Activated T-cell treated with anti-CD3 and anti-CD28 coated beads, Interleukin-2, amount 50 U/mL, for 72 hours (primary cell): ENCODE results near the gene ANKH. TPM values are rescaled to one million over a fixed set of nuclear protein-coding genes. Genes with fewer than 3 reads are reported as not detected.
"Not testable (repeated sequence)": the region's sequence is repeated elsewhere in the genome, so short reads cannot be mapped to it uniquely, and the experiment has no call there.

Experiments used
- ATAC-seq, 2 donors: fragments of 150-1000 bp; cut with Tn5 transposase; replicated peaks in 1 of 2; 2 replicates each; pipeline ENCODE4 v1.10.0; 2021; ENCODE audit warnings: moderate library complexity in 2 of 2, mild to moderate bottlenecking in 1 of 2
- DNase-seq, 2 donors: peaks; one replicate each; pipeline ENCODE4 v3.0.0; 2021 to 2022; ENCODE audit warnings: mixed read lengths in 1 of 2
- H3K27ac Mint-ChIP-seq: one replicate; pipeline ENCODE4 v1.8.0; 2022; ENCODE audit warnings: mild to moderate bottlenecking, moderate library complexity, mixed read lengths
- H3K27me3 Mint-ChIP-seq: one replicate; pipeline ENCODE4 v1.8.0; 2022; ENCODE audit warnings: low read depth, mixed read lengths
- H3K36me3 Mint-ChIP-seq, 2 donors: one replicate each; pipeline ENCODE4 v1.8.0; 2022; ENCODE audit warnings: mixed read lengths in 2 of 2, mild to moderate bottlenecking in 1 of 2; ENCODE audit not compliant: insufficient read depth in 2 of 2
- H3K4me1 Mint-ChIP-seq: one replicate; pipeline ENCODE4 v1.8.0; 2022; ENCODE audit warnings: low read depth, mixed read lengths
- H3K4me3 Mint-ChIP-seq, 2 donors: one replicate each; pipeline ENCODE4 v1.8.0; 2022; ENCODE audit warnings: mild to moderate bottlenecking in 2 of 2, mixed read lengths in 2 of 2, moderate library complexity in 2 of 2
- H3K9me3 Mint-ChIP-seq, 2 donors: one replicate each; pipeline ENCODE4 v1.8.0; 2022; ENCODE audit warnings: mixed read lengths in 2 of 2
- total RNA-seq, 2 donors: library from RNA; stranded (reverse); gene quantifications; one replicate each; pipeline ENCODE4 v1.2.3, GENCODE V29; 2022

ANKH gene
- total RNA-seq, 2 donors from 2014 or later: 86.3 to 103 TPM

- peak overlapping the region; percentile 83 to 85 for H3K4me3 Mint-ChIP-seq
- DNase-seq: peak; percentile 84 to 89
- peak; percentile 97 for ATAC-seq
- no peaks in the 10 kb centered on the region for H3K9me3 Mint-ChIP-seq
- H3K27ac Mint-ChIP-seq: peak overlapping the region; percentile 47
- no peaks in the 10 kb centered on the region for H3K27me3 Mint-ChIP-seq
- peaks cover 1 to 8% of the 10 kb centered on the region in 2 donors for H3K36me3 Mint-ChIP-seq
- H3K4me1 Mint-ChIP-seq: peaks cover 56% of the 10 kb centered on the region
These were observed 62.0 kb downstream of the ANKH start for GRCh38 chr5:14809369-14810155.

GRCh38 chr5:14807471-14807870 lies 64.1 kb downstream of the ANKH start:
- no peaks in the 10 kb centered on the region for H3K27me3 Mint-ChIP-seq
- H3K9me3 Mint-ChIP-seq: no peaks in the 10 kb centered on the region
- DNase-seq (no peak), ATAC-seq (no peak)
- H3K36me3 Mint-ChIP-seq: peaks cover 3 to 11% of the 10 kb centered on the region in 2 donors
- no peak overlapping the region for H3K4me3 Mint-ChIP-seq
- H3K27ac Mint-ChIP-seq: no peak overlapping the region
- H3K4me1 Mint-ChIP-seq: peaks cover 45% of the 10 kb centered on the region

GRCh38 chr5:14806456-14806855 lies 65.1 kb downstream of the ANKH start:
- Mint-ChIP-seq H3K27ac (no peak overlapping the region), H3K9me3 (no peaks in the 10 kb centered on the region), H3K36me3 (peaks cover 3 to 11% of the 10 kb centered on the region in 2 donors), H3K27me3 (no peaks in the 10 kb centered on the region), H3K4me3 (no peak overlapping the region), H3K4me1 (peaks cover 48% of the 10 kb centered on the region)
- no peak for ATAC-seq
- DNase-seq: no peak

- Mint-ChIP-seq H3K4me1 (peaks cover 27% of the 10 kb centered on the region), H3K27ac (no peak overlapping the region), H3K36me3 (peaks cover 3 to 10% of the 10 kb centered on the region in 2 donors), H3K4me3 (no peak overlapping the region), H3K27me3 (no peaks in the 10 kb centered on the region), H3K9me3 (no peaks in the 10 kb centered on the region)
- DNase-seq (no peak), ATAC-seq (no peak)
These were observed 69.0 kb downstream of the ANKH start for GRCh38 chr5:14802541-14802940.

GRCh38 chr5:14801792-14802191 lies 69.8 kb downstream of the ANKH start:
- DNase-seq (no peak), ATAC-seq (no peak)
- no peaks in the 10 kb centered on the region for H3K27me3 Mint-ChIP-seq
- no peak overlapping the region for H3K4me3 Mint-ChIP-seq
- H3K4me1 Mint-ChIP-seq: peaks cover 27% of the 10 kb centered on the region
- H3K9me3 Mint-ChIP-seq: no peaks in the 10 kb centered on the region
- no peak overlapping the region for H3K27ac Mint-ChIP-seq
- peaks cover 3 to 10% of the 10 kb centered on the region in 2 donors for H3K36me3 Mint-ChIP-seq

GRCh38 chr5:14797385-14797784 lies 74.2 kb downstream of the ANKH start:
- H3K36me3 Mint-ChIP-seq, H3K27me3 Mint-ChIP-seq, H3K4me3 Mint-ChIP-seq, DNase-seq, H3K9me3 Mint-ChIP-seq, H3K27ac Mint-ChIP-seq, ATAC-seq: not testable (repeated sequence)
- peaks cover 23% of the 10 kb centered on the region for H3K4me1 Mint-ChIP-seq

- H3K27ac Mint-ChIP-seq: no peak overlapping the region
- H3K4me3 Mint-ChIP-seq: no peak overlapping the region
- no peaks in the 10 kb centered on the region for H3K27me3 Mint-ChIP-seq
- no peaks in the 10 kb centered on the region for H3K9me3 Mint-ChIP-seq
- ATAC-seq (peak in 1 of 2 donors; percentile 30), DNase-seq (no peak)
- H3K36me3 Mint-ChIP-seq: peaks cover 2 to 16% of the 10 kb centered on the region in 2 donors
- H3K4me1 Mint-ChIP-seq: peaks cover 29% of the 10 kb centered on the region
These were observed 76.9 kb downstream of the ANKH start for GRCh38 chr5:14794583-14795230.

DNA sequence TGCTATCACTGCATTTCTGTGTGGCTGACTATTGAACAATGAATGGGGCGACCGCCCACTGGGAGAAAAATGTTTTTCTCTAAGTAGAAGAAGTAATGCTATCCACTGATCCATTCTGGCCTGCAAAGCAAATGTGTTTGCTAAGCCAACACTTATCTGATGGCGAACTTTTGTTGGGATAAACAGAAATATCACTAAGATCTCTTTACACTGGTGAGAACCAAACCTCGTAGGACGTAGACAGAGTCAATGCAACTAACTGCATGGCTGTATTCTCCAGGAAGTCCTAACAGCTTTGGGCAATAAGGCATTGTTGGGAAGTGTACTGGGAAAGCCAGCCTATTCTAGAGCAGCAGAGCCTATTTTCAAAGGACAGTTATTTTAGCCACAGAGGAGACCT lies 77.7 kb downstream of the ANKH start:
- H3K27ac Mint-ChIP-seq: no peak overlapping the region
- no peaks in the 10 kb centered on the region for H3K9me3 Mint-ChIP-seq
- DNase-seq (no peak), ATAC-seq (no peak)
- no peaks in the 10 kb centered on the region for H3K27me3 Mint-ChIP-seq
- H3K4me1 Mint-ChIP-seq: peaks cover 29% of the 10 kb centered on the region
- H3K4me3 Mint-ChIP-seq: no peak overlapping the region
- H3K36me3 Mint-ChIP-seq: peaks cover 2 to 16% of the 10 kb centered on the region in 2 donors

DNA sequence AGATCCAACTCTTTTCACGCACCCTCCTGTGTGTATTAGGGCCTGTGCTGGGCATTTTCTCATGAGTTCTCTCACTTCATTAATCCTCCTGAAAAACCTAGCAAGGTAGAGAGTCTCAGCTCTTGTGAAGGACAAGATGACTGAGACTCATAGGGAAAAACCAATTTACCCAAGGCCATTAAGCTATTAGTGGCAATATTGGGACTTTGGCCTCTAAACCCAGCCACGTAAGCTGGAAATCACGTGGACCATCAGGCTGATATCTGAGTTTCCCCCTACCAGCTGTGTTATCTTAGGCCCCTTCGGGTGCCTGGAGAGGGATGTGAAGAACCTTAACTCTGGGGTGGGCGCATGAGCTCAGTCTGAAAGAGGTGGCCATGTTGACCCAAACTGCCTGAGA lies 80.7 kb downstream of the ANKH start:
- DNase-seq (no peak), ATAC-seq (no peak)
- H3K27ac Mint-ChIP-seq: no peak overlapping the region
- peaks cover 2 to 15% of the 10 kb centered on the region in 2 donors for H3K36me3 Mint-ChIP-seq
- H3K4me1 Mint-ChIP-seq: peaks cover 18% of the 10 kb centered on the region
- no peaks in the 10 kb centered on the region for H3K9me3 Mint-ChIP-seq
- H3K27me3 Mint-ChIP-seq: no peaks in the 10 kb centered on the region
- no peak overlapping the region for H3K4me3 Mint-ChIP-seq

DNA sequence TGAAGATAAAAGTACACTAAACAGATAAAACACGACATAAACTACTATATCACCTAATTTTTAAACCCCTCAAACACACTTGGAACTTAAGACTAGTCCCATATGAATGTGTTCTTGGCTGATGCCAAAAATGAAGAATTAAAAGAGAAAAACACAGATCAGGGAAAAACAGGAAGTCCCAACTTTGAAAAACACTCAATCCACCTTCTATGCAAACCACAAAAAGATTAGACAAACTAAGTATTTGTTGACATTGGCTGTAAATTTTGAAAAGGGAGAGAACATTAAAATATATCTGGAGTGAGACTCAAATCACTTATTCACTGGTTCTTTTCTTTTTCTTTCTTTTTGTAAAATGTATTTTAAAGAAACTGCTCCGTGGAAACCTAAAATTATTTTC lies 81.4 kb downstream of the ANKH start:
- Mint-ChIP-seq H3K9me3 (no peaks in the 10 kb centered on the region), H3K27ac (peak overlapping the region; percentile 27), H3K4me1 (peaks cover 18% of the 10 kb centered on the region), H3K4me3 (no peak overlapping the region), H3K27me3 (no peaks in the 10 kb centered on the region), H3K36me3 (peaks cover 2 to 15% of the 10 kb centered on the region in 2 donors)
- ATAC-seq (no peak), DNase-seq (no peak)

GRCh38 chr5:14787801-14788579 lies 83.6 kb downstream of the ANKH start:
- Mint-ChIP-seq H3K4me3 (no peak overlapping the region), H3K27me3 (no peaks in the 10 kb centered on the region), H3K36me3 (peaks cover 2 to 11% of the 10 kb centered on the region in 2 donors), H3K9me3 (no peaks in the 10 kb centered on the region), H3K4me1 (peaks cover 26% of the 10 kb centered on the region), H3K27ac (no peak overlapping the region)
- ATAC-seq (no peak), DNase-seq (no peak)

DNA sequence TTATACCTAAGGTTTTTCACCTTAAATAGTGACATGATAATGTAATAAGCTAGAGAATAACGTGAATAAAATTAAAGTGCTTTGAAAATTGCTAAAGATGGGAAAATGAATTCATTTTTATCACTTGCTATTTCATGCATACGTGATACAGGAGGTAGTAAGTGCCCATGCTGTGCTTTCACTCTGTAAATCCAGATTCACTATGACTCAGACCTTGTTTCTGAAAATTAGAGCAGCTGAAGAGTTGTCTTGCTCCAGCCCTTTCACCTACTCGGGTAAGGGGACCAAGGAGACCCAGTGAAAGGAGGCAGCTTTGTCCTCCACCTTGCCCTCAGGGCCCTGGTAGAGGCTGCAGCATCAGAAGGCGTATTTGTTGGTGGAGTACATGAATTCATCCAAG lies 87.9 kb downstream of the ANKH start:
- peak; percentile 5 to 15 for DNase-seq
- ATAC-seq: peak; percentile 85 to 93
- Mint-ChIP-seq H3K27me3 (no peaks in the 10 kb centered on the region), H3K4me3 (peak overlapping the region in 1 of 2 donors; percentile 36), H3K36me3 (peaks cover 2 to 8% of the 10 kb centered on the region in 2 donors), H3K27ac (peak overlapping the region; percentile 3), H3K9me3 (no peaks in the 10 kb centered on the region), H3K4me1 (peaks cover 26% of the 10 kb centered on the region)

GRCh38 chr5:14782591-14782990 lies 89.0 kb downstream of the ANKH start:
- Mint-ChIP-seq H3K4me1 (peaks cover 26% of the 10 kb centered on the region), H3K4me3 (no peak overlapping the region), H3K27me3 (no peaks in the 10 kb centered on the region), H3K9me3 (no peaks in the 10 kb centered on the region), H3K27ac (no peak overlapping the region), H3K36me3 (peaks cover 2 to 8% of the 10 kb centered on the region in 2 donors)
- DNase-seq (no peak), ATAC-seq (no peak)
